GM23338 (cell line): ENCODE data around the gene DSEL. TPM values are rescaled to one million over a fixed set of nuclear protein-coding genes. Genes with fewer than 3 reads are reported as not detected.

ENCODE experiments used
- ATAC-seq: fragments of 200-7000 bp; cut with Tn5 transposase; 3 replicates; pipeline ENCODE4 v1.9.1; 2020
- DNase-seq: peaks from one replicate; pipeline ENCODE4 v3.0.0-alpha.2; 2015; ENCODE audit warnings: low spot score
- H2AFZ ChIP-seq: fragments of 200-600 bp; sonication (generic); 2 replicates; pipeline ENCODE4 v1.8.0; 2016; ENCODE audit warnings: antibody characterized with exemption, mild to moderate bottlenecking, moderate library complexity
- H3F3A ChIP-seq: fragments of 200-600 bp; sonication (generic); replicated peaks from 2 replicates; pipeline ENCODE4 v1.8.0; 2017; ENCODE audit warnings: antibody characterized with exemption, mixed run types, low read depth
- H3K27ac ChIP-seq: fragments of 200-600 bp; sonication (generic); 2 replicates; pipeline ENCODE4 v1.6.1; 2016; ENCODE audit warnings: low read depth
- H3K27me3 ChIP-seq: fragments of 200-600 bp; sonication (generic); 2 replicates; pipeline ENCODE4 v1.8.0; 2016; ENCODE audit warnings: mild to moderate bottlenecking, mixed run types, moderate library complexity; ENCODE audit not compliant: insufficient read depth
- H3K36me3 ChIP-seq: fragments of 200-600 bp; sonication (generic); 2 replicates; pipeline ENCODE4 v1.8.0; 2016; ENCODE audit warnings: mild to moderate bottlenecking; ENCODE audit not compliant: insufficient read depth
- H3K4me1 ChIP-seq: fragments of 200-600 bp; sonication (generic); 2 replicates; pipeline ENCODE4 v1.8.0; 2016; ENCODE audit warnings: mild to moderate bottlenecking, moderate library complexity; ENCODE audit not compliant: insufficient read depth
- H3K4me2 ChIP-seq: fragments of 200-600 bp; sonication (generic); 2 replicates; pipeline ENCODE4 v1.7.1; 2017; ENCODE audit warnings: mixed run types
- H3K4me3 ChIP-seq: fragments of 200-600 bp; sonication (generic); 2 replicates; pipeline ENCODE4 v1.6.1; 2016; ENCODE audit warnings: mixed run types
- H3K79me2 ChIP-seq: fragments of 200-600 bp; sonication (generic); replicated peaks from 2 replicates; pipeline ENCODE4 v1.8.0; 2017; ENCODE audit warnings: mild to moderate bottlenecking; ENCODE audit not compliant: insufficient read depth
- H3K9me2 ChIP-seq: fragments of 200-600 bp; sonication (generic); 2 replicates; pipeline ENCODE4 v1.8.0; 2017; ENCODE audit not compliant: insufficient read depth
- H4K20me1 ChIP-seq: fragments of 200-600 bp; sonication (generic); replicated peaks from 2 replicates; pipeline ENCODE4 v1.8.0; 2017; ENCODE audit warnings: mild to moderate bottlenecking; ENCODE audit not compliant: insufficient read depth
- H3K27ac Mint-ChIP-seq: 2 replicates; pipeline ENCODE4 v1.8.0; 2020; ENCODE audit warnings: inconsistent platforms, mild to moderate bottlenecking, moderate library complexity, mixed read lengths
- H3K27me3 Mint-ChIP-seq: 3 replicates; pipeline ENCODE4 v1.8.0; 2022; ENCODE audit warnings: low read depth, mild to moderate bottlenecking, moderate library complexity, mixed read lengths, inconsistent platforms; ENCODE audit not compliant: insufficient read depth, poor library complexity
- H3K36me3 Mint-ChIP-seq: 3 replicates; pipeline ENCODE4 v1.8.0; 2021; ENCODE audit warnings: low read depth, mild to moderate bottlenecking, inconsistent platforms, moderate library complexity, mixed read lengths
- H3K4me1 Mint-ChIP-seq: 3 replicates; pipeline ENCODE4 v1.8.0; 2020; ENCODE audit warnings: mild to moderate bottlenecking, inconsistent platforms, mixed read lengths
- H3K4me3 Mint-ChIP-seq: 3 replicates; pipeline ENCODE4 v1.8.0; 2021; ENCODE audit warnings: moderate library complexity, mild to moderate bottlenecking, inconsistent platforms, mixed read lengths
- H3K9me3 Mint-ChIP-seq: 3 replicates; pipeline ENCODE4 v1.8.0; 2020; ENCODE audit warnings: moderate library complexity, mild to moderate bottlenecking, inconsistent platforms, mixed read lengths
- EZH2 ChIP-seq: fragments of 200-600 bp; sonication (generic); IDR thresholded peaks from one replicate; pipeline ENCODE4 v1.8.0; 2017; ENCODE audit warnings: antibody characterized with exemption, mild to moderate bottlenecking, low read depth; ENCODE audit not compliant: unreplicated experiment
- EZH2phosphoT487 ChIP-seq: fragments of 200-600 bp; sonication (generic); IDR thresholded peaks from one replicate; pipeline ENCODE4 v1.8.1; 2018; ENCODE audit warnings: antibody characterized with exemption; ENCODE audit not compliant: unreplicated experiment
- NANOG ChIP-seq: IDR thresholded peaks from 2 replicates; pipeline ENCODE4 v1.6.1; 2016; ENCODE audit warnings: antibody characterized with exemption, borderline replicate concordance
- POLR2AphosphoS5 ChIP-seq: IDR thresholded peaks from 2 replicates; pipeline ENCODE4 v1.6.1; 2016; ENCODE audit warnings: antibody characterized with exemption, low read depth
- polyA plus RNA-seq: library from polyadenylated mRNA; unstranded; fragments of >200 nt; fragmentation: Nextera tagmentation; extraction: Ambion mirVana; gene quantifications from 2 replicates; pipeline ENCODE4 v1.2.1, GENCODE V29; 2016
- total RNA-seq: library from RNA; depleted of rRNA; stranded (reverse); fragments of >200 nt; shearing (Covaris generic); gene quantifications from 2 replicates; pipeline ENCODE4 v1.2.3, GENCODE V29; 2014
- TF ChIP-seq, protein P1 (sequence below): fragments of 250-450 bp; sonication (Bioruptor Pico); IDR thresholded peaks from 2 replicates; pipeline ENCODE4 v1.5.0; 2020; ENCODE audit warnings: mild to moderate bottlenecking, moderate library complexity

DSEL gene
- total and polyA plus RNA-seq, 2 experiments from 2014 or later = 5.7 to 24.1 TPM

DNA sequence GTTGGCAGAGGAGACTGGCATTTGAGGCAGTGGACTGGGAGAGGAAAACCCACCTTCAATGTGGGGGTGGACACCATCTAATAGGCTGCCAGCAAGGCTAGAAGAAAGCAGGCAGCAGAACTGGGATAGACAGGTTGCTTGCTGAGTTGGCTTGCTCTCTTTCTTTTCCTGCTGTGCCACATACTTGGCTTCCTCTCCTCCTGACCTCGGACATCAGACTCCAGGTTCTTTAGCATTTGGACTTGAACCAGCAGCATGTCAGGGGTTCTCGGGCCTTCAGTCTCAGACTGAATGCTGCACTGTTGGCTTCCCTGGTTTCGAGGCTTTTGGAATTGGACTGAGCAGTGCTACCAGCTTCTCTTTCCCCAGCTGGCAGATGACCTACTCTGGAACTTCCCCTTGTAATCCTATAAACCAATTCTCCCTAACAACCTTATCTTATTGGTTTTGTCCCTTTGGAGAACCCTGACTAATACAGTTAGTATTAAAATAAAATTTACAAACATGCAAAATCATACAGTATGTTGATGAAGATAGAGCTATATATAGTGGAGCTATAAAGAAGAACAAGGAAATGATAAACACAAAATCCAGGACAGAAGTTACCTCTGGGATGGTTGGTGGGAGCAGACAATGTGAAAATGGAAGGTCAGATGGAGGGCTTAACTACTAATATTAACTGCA is 15.9 kb downstream of the DSEL start:
- H3K27me3 Mint-ChIP-seq = no peaks in the 10 kb centered on the region

More for the DNA sequence above, 15.9 kb downstream of the DSEL start:
- H3F3A ChIP-seq = no peaks in the 10 kb centered on the region
- TF ChIP-seq, protein P1, sequence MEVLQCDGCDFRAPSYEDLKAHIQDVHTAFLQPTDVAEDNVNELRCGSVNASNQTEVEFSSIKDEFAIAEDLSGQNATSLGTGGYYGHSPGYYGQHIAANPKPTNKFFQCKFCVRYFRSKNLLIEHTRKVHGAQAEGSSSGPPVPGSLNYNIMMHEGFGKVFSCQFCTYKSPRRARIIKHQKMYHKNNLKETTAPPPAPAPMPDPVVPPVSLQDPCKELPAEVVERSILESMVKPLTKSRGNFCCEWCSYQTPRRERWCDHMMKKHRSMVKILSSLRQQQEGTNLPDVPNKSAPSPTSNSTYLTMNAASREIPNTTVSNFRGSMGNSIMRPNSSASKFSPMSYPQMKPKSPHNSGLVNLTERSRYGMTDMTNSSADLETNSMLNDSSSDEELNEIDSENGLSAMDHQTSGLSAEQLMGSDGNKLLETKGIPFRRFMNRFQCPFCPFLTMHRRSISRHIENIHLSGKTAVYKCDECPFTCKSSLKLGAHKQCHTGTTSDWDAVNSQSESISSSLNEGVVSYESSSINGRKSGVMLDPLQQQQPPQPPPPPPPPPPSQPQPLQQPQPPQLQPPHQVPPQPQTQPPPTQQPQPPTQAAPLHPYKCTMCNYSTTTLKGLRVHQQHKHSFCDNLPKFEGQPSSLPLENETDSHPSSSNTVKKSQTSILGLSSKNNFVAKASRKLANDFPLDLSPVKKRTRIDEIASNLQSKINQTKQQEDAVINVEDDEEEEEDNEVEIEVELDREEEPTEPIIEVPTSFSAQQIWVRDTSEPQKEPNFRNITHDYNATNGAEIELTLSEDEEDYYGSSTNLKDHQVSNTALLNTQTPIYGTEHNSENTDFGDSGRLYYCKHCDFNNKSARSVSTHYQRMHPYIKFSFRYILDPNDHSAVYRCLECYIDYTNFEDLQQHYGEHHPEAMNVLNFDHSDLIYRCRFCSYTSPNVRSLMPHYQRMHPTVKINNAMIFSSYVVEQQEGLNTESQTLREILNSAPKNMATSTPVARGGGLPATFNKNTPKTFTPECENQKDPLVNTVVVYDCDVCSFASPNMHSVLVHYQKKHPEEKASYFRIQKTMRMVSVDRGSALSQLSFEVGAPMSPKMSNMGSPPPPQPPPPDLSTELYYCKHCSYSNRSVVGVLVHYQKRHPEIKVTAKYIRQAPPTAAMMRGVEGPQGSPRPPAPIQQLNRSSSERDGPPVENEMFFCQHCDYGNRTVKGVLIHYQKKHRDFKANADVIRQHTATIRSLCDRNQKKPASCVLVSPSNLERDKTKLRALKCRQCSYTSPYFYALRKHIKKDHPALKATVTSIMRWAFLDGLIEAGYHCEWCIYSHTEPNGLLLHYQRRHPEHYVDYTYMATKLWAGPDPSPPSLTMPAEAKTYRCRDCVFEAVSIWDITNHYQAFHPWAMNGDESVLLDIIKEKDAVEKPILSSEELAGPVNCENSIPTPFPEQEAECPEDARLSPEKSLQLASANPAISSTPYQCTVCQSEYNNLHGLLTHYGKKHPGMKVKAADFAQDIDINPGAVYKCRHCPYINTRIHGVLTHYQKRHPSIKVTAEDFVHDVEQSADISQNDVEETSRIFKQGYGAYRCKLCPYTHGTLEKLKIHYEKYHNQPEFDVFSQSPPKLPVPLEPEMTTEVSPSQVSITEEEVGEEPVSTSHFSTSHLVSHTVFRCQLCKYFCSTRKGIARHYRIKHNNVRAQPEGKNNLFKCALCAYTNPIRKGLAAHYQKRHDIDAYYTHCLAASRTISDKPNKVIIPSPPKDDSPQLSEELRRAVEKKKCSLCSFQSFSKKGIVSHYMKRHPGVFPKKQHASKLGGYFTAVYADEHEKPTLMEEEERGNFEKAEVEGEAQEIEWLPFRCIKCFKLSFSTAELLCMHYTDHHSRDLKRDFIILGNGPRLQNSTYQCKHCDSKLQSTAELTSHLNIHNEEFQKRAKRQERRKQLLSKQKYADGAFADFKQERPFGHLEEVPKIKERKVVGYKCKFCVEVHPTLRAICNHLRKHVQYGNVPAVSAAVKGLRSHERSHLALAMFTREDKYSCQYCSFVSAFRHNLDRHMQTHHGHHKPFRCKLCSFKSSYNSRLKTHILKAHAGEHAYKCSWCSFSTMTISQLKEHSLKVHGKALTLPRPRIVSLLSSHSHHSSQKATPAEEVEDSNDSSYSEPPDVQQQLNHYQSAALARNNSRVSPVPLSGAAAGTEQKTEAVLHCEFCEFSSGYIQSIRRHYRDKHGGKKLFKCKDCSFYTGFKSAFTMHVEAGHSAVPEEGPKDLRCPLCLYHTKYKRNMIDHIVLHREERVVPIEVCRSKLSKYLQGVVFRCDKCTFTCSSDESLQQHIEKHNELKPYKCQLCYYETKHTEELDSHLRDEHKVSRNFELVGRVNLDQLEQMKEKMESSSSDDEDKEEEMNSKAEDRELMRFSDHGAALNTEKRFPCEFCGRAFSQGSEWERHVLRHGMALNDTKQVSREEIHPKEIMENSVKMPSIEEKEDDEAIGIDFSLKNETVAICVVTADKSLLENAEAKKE (CRISPR knock-in tag) = no peak
- no peak for TF ChIP-seq EZH2phosphoT487
- TF ChIP-seq EZH2 = no peak
- no peak for TF ChIP-seq POLR2AphosphoS5
- TF ChIP-seq NANOG = no peak
- peaks cover 17% of the 10 kb centered on the region for H3K4me1 Mint-ChIP-seq
- no peaks in the 10 kb centered on the region for H3K9me2 ChIP-seq
- peaks cover 10% of the 10 kb centered on the region for H3K4me1 ChIP-seq
- no peaks in the 10 kb centered on the region; the same call in 2 of the 3 replicates for H3K9me3 Mint-ChIP-seq
- no peak overlapping the region for H3K27ac Mint-ChIP-seq
- DNase-seq (no peak), ATAC-seq (no peak)
- H4K20me1 ChIP-seq = no peaks in the 10 kb centered on the region
- no peaks in the 10 kb centered on the region for H3K36me3 ChIP-seq
- no peak overlapping the region for H3K4me3 ChIP-seq
- H3K27me3 ChIP-seq = no peaks in the 10 kb centered on the region
- H3K36me3 Mint-ChIP-seq = peaks cover 7% of the 10 kb centered on the region; the same call in 2 of the 3 replicates
- H3K27ac ChIP-seq = no peak overlapping the region
- H3K4me3 Mint-ChIP-seq = no peak overlapping the region
- no peak overlapping the region for H2AFZ ChIP-seq
- H3K4me2 ChIP-seq = no peak overlapping the region
- no peaks in the 10 kb centered on the region for H3K79me2 ChIP-seq
